ENCODE data around the gene PLEKHA7. TPM values are rescaled to one million over a fixed set of nuclear protein-coding genes. Genes with fewer than 3 reads are reported as not detected.

Gene PLEKHA7
- total RNA-seq, 1 experiment from 2014 or later, result 7.2 TPM

DNA sequence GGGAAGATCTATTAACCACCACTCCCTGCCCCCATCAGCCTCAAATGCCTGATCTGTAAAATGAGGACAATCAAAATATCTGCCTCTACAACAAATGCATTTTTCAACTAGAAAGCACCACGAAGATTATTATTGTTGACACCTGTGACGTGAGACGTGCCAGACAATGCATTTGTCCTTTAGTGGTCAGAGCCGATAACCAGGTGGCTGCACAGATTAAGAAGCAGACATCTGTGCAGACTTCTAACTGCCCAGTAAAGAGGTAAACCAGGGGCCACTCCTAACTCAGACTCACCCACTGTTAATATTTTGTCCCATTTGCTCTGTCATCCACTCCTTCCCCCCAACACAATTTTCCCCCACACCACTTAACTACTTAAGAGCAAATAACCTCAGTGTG, 11.7 kb downstream of the PLEKHA7 start:
- Histone ChIP-seq H3K27ac (ENCODE audit: low read depth, low read length) (no peak overlapping the region), H3K27me3 (ENCODE audit: insufficient read depth, low read length) (no peaks in the 10 kb centered on the region), H3K9me2 (ENCODE audit: insufficient read depth) (no peaks in the 10 kb centered on the region), H3K36me3 (ENCODE audit: control insufficient read depth in 1 of 2, insufficient read depth in 2 of 2, low read length in 2 of 2) (no peaks in the 10 kb centered on the region), H3K4me1 (ENCODE audit: control insufficient read depth in 1 of 2, insufficient read depth in 2 of 2, low read length in 2 of 2) (peaks cover 12 to 23% of the 10 kb centered on the region in 2 experiments), H3K9ac (ENCODE audit: low read length) (no peak overlapping the region), H3K4me2 (ENCODE audit: low read length) (no peak overlapping the region), H3K79me2 (ENCODE audit: insufficient read depth, low read length) (no peaks in the 10 kb centered on the region), H3K4me3 (replicated peaks in 1 of 2; ENCODE audit: low read depth in 1 of 2, low read length in 2 of 2) (no peak overlapping the region), H2AFZ (ENCODE audit: low read depth, low read length, poor library complexity, severe bottlenecking) (no peak overlapping the region), H4K20me1 (ENCODE audit: insufficient read depth) (no peaks in the 10 kb centered on the region), H3K9me3 (ENCODE audit: control insufficient read depth in 1 of 2, insufficient read depth in 1 of 2, low read depth in 1 of 2, low read length in 2 of 2) (no peaks in the 10 kb centered on the region)
- RAD21 ChIA-PET (ENCODE audit: low non-redundant PET in 1 of 2, low total read pairs in 2 of 2, uncharacterized antibody in 2 of 2, unreplicated experiment in 2 of 2), result no interaction called here
- POLR2A ChIA-PET, result no interaction called here
- no peak for ATAC-seq
- no peak for DNase-seq (ENCODE audit: low read depth, low spot score)
- CTCF ChIA-PET, result no interaction called here
- BruUV-seq (replicated peaks), result no TSS peak
- intact Hi-C loops (cut with micrococcal nuclease), result no loop called here
- no peak for TF ChIP-seq TCF7L2 (IDR thresholded peaks at IDR 0.05; ENCODE audit: borderline replicate concordance, extremely low read depth, insufficient read depth, insufficient read length)
- TF ChIP-seq POLR2AphosphoS5 (IDR thresholded peaks at IDR 0.05; ENCODE audit: low read depth, low read length), result no peak
- TF ChIP-seq YY1 (IDR thresholded peaks at IDR 0.05; ENCODE audit: extremely low read depth, insufficient replicate concordance, low read depth, low read length), result no peak
- TF ChIP-seq ZNF274 (IDR thresholded peaks at IDR 0.05; ENCODE audit: low read depth, low read length), result no peak
- TF ChIP-seq EZH2phosphoT487 (IDR thresholded peaks at IDR 0.05; ENCODE audit: borderline replicate concordance), result no peak
- TF ChIP-seq, protein P1, sequence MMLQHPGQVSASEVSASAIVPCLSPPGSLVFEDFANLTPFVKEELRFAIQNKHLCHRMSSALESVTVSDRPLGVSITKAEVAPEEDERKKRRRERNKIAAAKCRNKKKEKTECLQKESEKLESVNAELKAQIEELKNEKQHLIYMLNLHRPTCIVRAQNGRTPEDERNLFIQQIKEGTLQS (IDR thresholded peaks at IDR 0.05), result no peak
- TF ChIP-seq EZH2 (IDR thresholded peaks at IDR 0.05), result no peak
- TF ChIP-seq ELF1 (IDR thresholded peaks at IDR 0.05; ENCODE audit: borderline replicate concordance, low read depth), result no peak
- no peak for TF ChIP-seq SIN3A (IDR thresholded peaks at IDR 0.05; ENCODE audit: low read depth)
- no peak for TF ChIP-seq SP1 (IDR thresholded peaks at IDR 0.05; ENCODE audit: low read depth)

DNA sequence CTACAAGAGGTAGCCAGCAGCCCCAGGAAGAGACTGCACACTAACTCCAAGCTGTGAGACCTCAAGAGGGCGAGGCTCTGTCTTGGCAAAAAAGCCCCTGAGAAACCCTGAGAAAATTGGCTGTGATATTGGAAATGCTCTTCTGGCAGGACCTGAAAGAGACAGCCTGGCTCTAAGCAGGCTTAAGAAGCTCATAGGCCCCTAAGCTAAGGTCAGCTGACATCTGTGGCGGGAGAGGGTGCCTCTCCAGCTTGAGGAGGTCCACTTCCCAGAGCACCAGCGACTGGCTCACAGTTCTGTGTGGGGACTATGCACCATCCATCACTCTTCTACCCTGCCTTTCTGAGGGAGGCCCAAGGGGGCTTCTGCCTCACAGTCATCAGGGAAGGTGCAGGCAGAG, 12.4 kb downstream of the PLEKHA7 start:
- intact Hi-C loops (cut with micrococcal nuclease), result no loop called here
- no peaks in the 10 kb centered on the region for H3K27me3 ChIP-seq (ENCODE audit: insufficient read depth, low read length)
- POLR2A ChIA-PET, result no interaction called here
- H3K79me2 ChIP-seq (ENCODE audit: insufficient read depth, low read length), result no peaks in the 10 kb centered on the region
- no peak overlapping the region for H3K27ac ChIP-seq (ENCODE audit: low read depth, low read length)
- H2AFZ ChIP-seq (ENCODE audit: low read depth, low read length, poor library complexity, severe bottlenecking), result no peak overlapping the region
- H3K36me3 ChIP-seq (ENCODE audit: control insufficient read depth in 1 of 2, insufficient read depth in 2 of 2, low read length in 2 of 2), result no peaks in the 10 kb centered on the region
- TF ChIP-seq POLR2AphosphoS5 (IDR thresholded peaks at IDR 0.05; ENCODE audit: low read depth, low read length), result no peak
- no peak for TF ChIP-seq FOSL1 (IDR thresholded peaks at IDR 0.05; ENCODE audit: low read depth)
- no peak for TF ChIP-seq SIN3A (IDR thresholded peaks at IDR 0.05; ENCODE audit: low read depth)
- no peak for TF ChIP-seq EZH2 (IDR thresholded peaks at IDR 0.05)
- TF ChIP-seq EGR1 (IDR thresholded peaks at IDR 0.05; ENCODE audit: low read depth), result no peak
- CTCF ChIA-PET, result interaction anchor here (1.2 kb wide), 1 partner anchor 13 kb away, joined by 3 read pairs; no protein-coding TSS in a partner anchor
- no peaks in the 10 kb centered on the region for H3K9me3 ChIP-seq (ENCODE audit: control insufficient read depth in 1 of 2, insufficient read depth in 1 of 2, low read depth in 1 of 2, low read length in 2 of 2)
- RAD21 ChIA-PET (ENCODE audit: low non-redundant PET in 1 of 2, low total read pairs in 2 of 2, uncharacterized antibody in 2 of 2, unreplicated experiment in 2 of 2), result no interaction called here
- H3K9ac ChIP-seq (ENCODE audit: low read length), result no peak overlapping the region
- H3K4me3 ChIP-seq (replicated peaks in 1 of 2; ENCODE audit: low read depth in 1 of 2, low read length in 2 of 2), result no peak overlapping the region
- no peak for ATAC-seq
- H3K4me2 ChIP-seq (ENCODE audit: low read length), result no peak overlapping the region
- peaks cover 12 to 23% of the 10 kb centered on the region in 2 experiments for H3K4me1 ChIP-seq (ENCODE audit: control insufficient read depth in 1 of 2, insufficient read depth in 2 of 2, low read length in 2 of 2)
- H3K9me2 ChIP-seq (ENCODE audit: insufficient read depth), result no peaks in the 10 kb centered on the region
- no peak for DNase-seq (ENCODE audit: low read depth, low spot score)
- no TSS peak for BruUV-seq (replicated peaks)
- no peaks in the 10 kb centered on the region for H4K20me1 ChIP-seq (ENCODE audit: insufficient read depth)
